Transverse colon (tissue), 4 donors: ENCODE data around the gene FMNL3. TPM values are rescaled to one million over a fixed set of nuclear protein-coding genes. Genes with fewer than 3 reads are reported as not detected.

Source experiments
- DNase-seq: peaks from one replicate; pipeline ENCODE4 v3.0.0-alpha.2; 2019
- H3K27ac ChIP-seq, 4 donors: fragments of 200-600 bp; sonication (generic); 2 replicates each; pipeline ENCODE4 v1.5.1; 2016 to 2018; ENCODE audit warnings: inconsistent platforms in 4 of 4
- H3K27me3 ChIP-seq: fragments of 200-600 bp; sonication (generic); 2 replicates; pipeline ENCODE4 v1.5.1; 2017; ENCODE audit warnings: inconsistent platforms
- H3K36me3 ChIP-seq, 4 donors: fragments of 200-600 bp; sonication (generic); 2 replicates each; pipeline ENCODE4 v1.5.1; 2017 to 2019; ENCODE audit warnings: inconsistent platforms in 4 of 4
- H3K4me1 ChIP-seq, 4 donors: fragments of 200-600 bp; sonication (generic); 2 replicates each; pipeline ENCODE4 v1.5.1; 2017 to 2020; ENCODE audit warnings: inconsistent platforms in 4 of 4
- H3K4me3 ChIP-seq, 4 donors: fragments of 200-600 bp; sonication (generic); 1 replicate in 1 of 4; 2 replicates in 3 of 4; pipeline versions ENCODE4 v1.5.1 to v1.6.1; 2017 to 2019; ENCODE audit warnings: inconsistent platforms in 4 of 4
- H3K9me3 ChIP-seq, 2 donors: fragments of 200-600 bp; sonication (generic); 2 replicates each; pipeline ENCODE4 v1.5.1; 2017 to 2019; ENCODE audit warnings: inconsistent platforms in 2 of 2
- EP300 ChIP-seq: sonication (generic); formaldehyde crosslinking; IDR thresholded peaks from one replicate; pipeline ENCODE4 v1.6.1; 2017; ENCODE audit warnings: antibody characterized with exemption, low read depth
- POLR2A ChIP-seq: fragments of 450-650 bp; IDR thresholded peaks from one replicate; pipeline ENCODE4 v1.6.1; 2016; ENCODE audit warnings: antibody characterized with exemption, mild to moderate bottlenecking, moderate library complexity
- POLR2AphosphoS5 ChIP-seq, 3 donors: sonication (generic); formaldehyde crosslinking; IDR thresholded peaks; one replicate each; pipeline ENCODE4 v1.6.1; 2016; ENCODE audit warnings: antibody characterized with exemption in 3 of 3
- WGBS, 2 donors: methylation state at CpG; one replicate each; pipeline ENCODE4 v1.1.5; 2018; ENCODE audit warnings: low coverage in 1 of 2; 5-methylcytosine and 5-hydroxymethylcytosine counted together
- in situ Hi-C, 4 donors: fragments of 200-750 bp; cut with MboI; loops; one replicate each; pipeline versions ENCODE4 v1.15.0 to v1.15.1; 2017; ENCODE audit warnings: low sequenced_read_pairs in 3 of 4, low pct_ligation_motif_present in 1 of 4, low pct_unique_long_range_greater_than_20kb in 1 of 4
- intact Hi-C: fragments of 100-400 bp; cut with DNase I; formaldehyde crosslinking; loops from one replicate; pipeline ENCODE4 v1.15.1; 2023; ENCODE audit warnings: low total_unique reads
- total RNA-seq, 4 donors: library from RNA; depleted of rRNA; stranded (reverse); fragments of >200 nt; gene quantifications; one replicate each; pipeline ENCODE4 v1.1.0, GENCODE V29; 2016
- TF ChIP-seq, protein P1 (sequence below), 5 experiments: fragments of 200-600 bp in 3 of 5; fragments of 450-650 bp in 2 of 5; sonication (generic) in 3 of 5; IDR thresholded peaks; 1 replicate in 2 of 5; 2 replicates in 3 of 5; pipeline ENCODE4 v1.5.1; 2016 to 2017; ENCODE audit warnings: antibody characterized with exemption in 5 of 5, inconsistent platforms in 3 of 5, mild to moderate bottlenecking in 2 of 5, moderate library complexity in 1 of 5

FMNL3 gene
- total RNA-seq, 4 donors from 2014 or later = 5.3 to 16.5 (median 8.2) TPM

DNA sequence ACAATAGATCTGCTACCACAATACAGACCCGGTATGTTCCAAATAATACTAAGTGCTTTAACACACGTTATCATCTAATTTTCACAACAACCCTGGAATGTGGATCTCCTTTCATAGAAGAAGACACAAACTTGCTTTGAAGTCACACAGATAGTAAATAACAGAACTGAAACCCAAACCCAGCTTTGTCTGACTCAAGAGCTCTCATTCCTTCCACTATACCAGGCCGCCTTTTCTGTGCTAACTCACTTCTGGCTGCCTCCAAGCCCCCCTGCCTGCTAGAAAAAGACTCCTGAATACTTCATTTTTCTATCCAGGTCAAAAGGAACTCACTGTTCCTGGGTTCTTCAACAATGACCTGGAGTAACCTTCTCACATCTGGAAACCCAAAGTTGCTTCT, 46.0 kb downstream of the FMNL3 start:
- no peak overlapping the region for H3K27ac ChIP-seq

DNA sequence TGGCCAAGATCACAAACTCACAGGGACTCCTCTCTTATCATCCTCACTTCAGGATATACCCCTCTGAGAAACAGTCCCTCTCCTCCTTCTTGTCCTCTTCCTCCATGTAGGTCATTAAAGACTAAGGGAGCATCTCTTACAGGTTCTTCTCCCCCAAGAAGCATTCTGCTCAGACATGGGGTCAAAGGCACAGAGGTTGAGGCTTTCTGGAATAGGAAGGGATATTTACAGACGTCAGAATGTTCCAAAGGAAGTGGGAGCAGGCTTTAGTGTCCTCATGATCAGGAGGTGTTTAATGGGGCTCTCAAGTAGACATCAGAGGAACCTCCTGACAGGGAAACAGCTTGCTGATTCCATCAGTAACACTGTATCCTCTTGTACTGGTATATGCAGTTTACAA, 47.5 kb downstream of the FMNL3 start:
- WGBS, 2 donors = 71 to 80% methylated on average over 1 of the region's 1 CpG
- intact Hi-C loops (no loop called here), in situ Hi-C loops (no loop called here)
- Histone ChIP-seq H3K27me3 (no peaks in the 10 kb centered on the region), H3K36me3 (no peaks in the 10 kb centered on the region), H3K27ac (no peak overlapping the region), H3K4me3 (no peak overlapping the region), H3K4me1 (peaks cover 8 to 35% (median 15%) of the 10 kb centered on the region in 4 donors), H3K9me3 (no peaks in the 10 kb centered on the region)
- DNase-seq = no peak
- no peak for TF ChIP-seq EP300
- TF ChIP-seq POLR2AphosphoS5 (IDR thresholded peaks at IDR 0.05) = no peak
- no peak for TF ChIP-seq POLR2A
- TF ChIP-seq, protein P1, sequence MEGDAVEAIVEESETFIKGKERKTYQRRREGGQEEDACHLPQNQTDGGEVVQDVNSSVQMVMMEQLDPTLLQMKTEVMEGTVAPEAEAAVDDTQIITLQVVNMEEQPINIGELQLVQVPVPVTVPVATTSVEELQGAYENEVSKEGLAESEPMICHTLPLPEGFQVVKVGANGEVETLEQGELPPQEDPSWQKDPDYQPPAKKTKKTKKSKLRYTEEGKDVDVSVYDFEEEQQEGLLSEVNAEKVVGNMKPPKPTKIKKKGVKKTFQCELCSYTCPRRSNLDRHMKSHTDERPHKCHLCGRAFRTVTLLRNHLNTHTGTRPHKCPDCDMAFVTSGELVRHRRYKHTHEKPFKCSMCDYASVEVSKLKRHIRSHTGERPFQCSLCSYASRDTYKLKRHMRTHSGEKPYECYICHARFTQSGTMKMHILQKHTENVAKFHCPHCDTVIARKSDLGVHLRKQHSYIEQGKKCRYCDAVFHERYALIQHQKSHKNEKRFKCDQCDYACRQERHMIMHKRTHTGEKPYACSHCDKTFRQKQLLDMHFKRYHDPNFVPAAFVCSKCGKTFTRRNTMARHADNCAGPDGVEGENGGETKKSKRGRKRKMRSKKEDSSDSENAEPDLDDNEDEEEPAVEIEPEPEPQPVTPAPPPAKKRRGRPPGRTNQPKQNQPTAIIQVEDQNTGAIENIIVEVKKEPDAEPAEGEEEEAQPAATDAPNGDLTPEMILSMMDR (IDR thresholded peaks at IDR 0.05) = no peak

More for the DNA sequence above, 46.0 kb downstream of the FMNL3 start:
- intact Hi-C loops = no loop called here
- Histone ChIP-seq H3K36me3 (no peaks in the 10 kb centered on the region), H3K9me3 (no peaks in the 10 kb centered on the region), H3K4me3 (no peak overlapping the region), H3K27me3 (no peaks in the 10 kb centered on the region), H3K4me1 (peaks cover 8 to 35% (median 16%) of the 10 kb centered on the region in 4 donors)
- in situ Hi-C loops = no loop called here
- WGBS, 2 donors = 81 to 84% methylated on average over 3 of the region's 3 CpGs
- no peak for TF ChIP-seq POLR2A
- TF ChIP-seq EP300 = no peak
- TF ChIP-seq POLR2AphosphoS5 (IDR thresholded peaks at IDR 0.05) = no peak
- TF ChIP-seq, protein P1 (IDR thresholded peaks at IDR 0.05) = no peak
- DNase-seq = no peak

DNA sequence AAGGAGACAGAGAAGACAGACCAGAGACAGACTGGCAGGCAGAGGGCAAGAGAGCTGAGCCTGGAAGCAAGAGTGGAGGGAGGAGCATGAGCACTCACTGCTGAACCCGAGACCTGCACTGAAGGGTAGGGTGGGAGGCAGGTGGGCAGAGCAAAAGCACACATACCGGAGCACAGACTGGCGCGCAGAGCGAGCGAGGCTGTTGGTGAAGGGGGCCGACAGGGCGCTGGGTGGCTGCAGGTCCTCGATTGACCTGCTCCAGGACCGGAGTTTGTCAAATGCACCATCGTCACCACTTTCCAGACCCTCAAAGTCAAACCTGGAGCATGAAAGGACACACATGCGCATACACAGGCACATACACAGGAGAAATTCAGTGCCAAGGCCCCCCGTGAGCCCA, 48.9 kb downstream of the FMNL3 start:
- intact Hi-C loops (no loop called here), in situ Hi-C loops (no loop called here)
- H3K36me3 ChIP-seq = no peaks in the 10 kb centered on the region
- H3K4me3 ChIP-seq = no peak overlapping the region
- H3K9me3 ChIP-seq = no peaks in the 10 kb centered on the region
- H3K27ac ChIP-seq = no peak overlapping the region
- no peak for DNase-seq
- peaks cover 2 to 21% (median 7%) of the 10 kb centered on the region in 4 donors for H3K4me1 ChIP-seq
- H3K27me3 ChIP-seq = no peaks in the 10 kb centered on the region
- WGBS, 2 donors = 88 to 97% methylated on average over 1 to 13 of the region's 13 CpGs
- TF ChIP-seq, protein P1 (IDR thresholded peaks at IDR 0.05) = no peak
- TF ChIP-seq POLR2A = no peak
- no peak for TF ChIP-seq EP300
- TF ChIP-seq POLR2AphosphoS5 (IDR thresholded peaks at IDR 0.05) = no peak

DNA sequence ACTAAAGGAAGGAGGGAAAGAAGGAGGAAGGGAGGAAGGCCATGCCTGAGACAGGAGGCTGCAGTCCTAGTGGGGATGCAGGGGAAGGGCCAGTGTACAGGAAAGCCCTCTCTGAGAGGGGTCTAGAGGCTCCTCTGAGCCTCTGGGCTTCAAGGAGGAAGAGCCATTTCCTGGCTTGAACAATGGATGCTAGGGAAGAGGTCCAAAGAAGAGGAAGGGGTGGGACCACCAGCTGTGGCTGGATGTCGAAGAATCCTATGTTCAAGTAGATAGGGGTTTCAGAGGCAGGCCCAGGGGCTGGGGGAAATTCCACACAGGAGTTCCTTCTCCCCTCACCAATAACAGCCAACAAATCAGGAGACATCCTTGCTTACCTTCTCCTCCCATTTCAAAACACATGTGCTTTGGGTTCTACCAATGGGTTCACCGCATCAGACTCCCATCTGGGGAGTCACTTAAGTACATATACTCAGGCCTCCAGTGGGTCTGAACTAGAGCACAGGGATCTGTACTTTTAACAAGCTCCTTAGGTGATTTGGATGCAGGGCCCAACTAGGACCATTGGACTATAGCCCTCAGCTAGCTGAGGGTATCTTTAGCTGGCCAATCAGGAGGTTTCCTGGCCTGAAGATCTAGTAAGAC, 51.5 kb downstream of the FMNL3 start:
- H3K27ac ChIP-seq = no peak overlapping the region
- in situ Hi-C loops = no loop called here
- no peak for DNase-seq
- H3K27me3 ChIP-seq = no peaks in the 10 kb centered on the region
- TF ChIP-seq POLR2A (no peak), EP300 (no peak), POLR2AphosphoS5 (IDR thresholded peaks at IDR 0.05) (no peak)
- TF ChIP-seq, protein P1 (IDR thresholded peaks at IDR 0.05) = no peak
- WGBS, 2 donors = 57 to 85% methylated on average over 1 to 2 of the region's 2 CpGs
- no peaks in the 10 kb centered on the region for H3K4me1 ChIP-seq
- H3K9me3 ChIP-seq = no peaks in the 10 kb centered on the region
- H3K4me3 ChIP-seq = no peak overlapping the region
- intact Hi-C loops = no loop called here
- H3K36me3 ChIP-seq = no peaks in the 10 kb centered on the region
